ENCODE data around the gene KRT39. TPM values are rescaled to one million over a fixed set of nuclear protein-coding genes. Genes with fewer than 3 reads are reported as not detected.

Gene KRT39
- total and polyA plus RNA-seq, 10 of the 15 experiments (the other 5 are each of a cell fraction or from before 2014, with no cell fraction given): not detected

DNA sequence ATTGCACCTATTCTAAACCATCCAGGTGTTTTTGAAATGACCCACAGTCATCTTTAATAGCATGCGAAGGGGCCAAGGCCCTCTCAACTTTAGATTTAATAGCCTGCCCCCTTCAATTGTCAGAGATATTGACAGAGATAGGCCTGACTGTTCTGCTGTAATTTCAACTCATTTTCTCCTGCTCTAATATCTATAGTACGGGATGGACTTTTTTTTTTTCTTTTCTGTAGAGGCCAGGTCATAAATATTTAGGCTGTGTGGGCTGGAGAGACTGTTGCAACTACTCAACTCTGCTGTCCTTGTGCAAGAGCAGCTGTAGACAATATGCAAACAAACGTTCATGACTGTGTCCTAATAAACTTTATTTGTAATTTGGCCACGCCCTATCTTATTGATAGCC, 57.0 kb downstream of the KRT39 start:
- RAD21 ChIA-PET (ENCODE audit: unreplicated experiment): interaction anchor here (0.6 to 2.7 kb wide), 5 partner anchors 50 to 739 kb away, joined by 3 to 8 read pairs (median 4); no protein-coding TSS in a partner anchor
- no peaks in the 10 kb centered on the region for H3K79me2 ChIP-seq (ENCODE audit: control insufficient read depth, insufficient read depth, low read length)
- no peak overlapping the region for H3K9ac ChIP-seq (ENCODE audit: control insufficient read depth, insufficient read depth, low read length)
- H3K4me3 ChIP-seq: no peak overlapping the region
- in situ Hi-C loops (cut with MboI): loop anchor here (5.0 kb wide), 3 partner anchors 413 to 753 kb away; no protein-coding TSS in a partner anchor
- DNase-seq (ENCODE audit: low read depth, low spot score) (no peak), FAIRE-seq (no peak), ATAC-seq (no peak)
- peaks cover 0 to 4% of the 10 kb centered on the region in 2 experiments; a peak in 1 of 4 replicates for H3K27me3 ChIP-seq (replicated peaks in 1 of 2; ENCODE audit: control insufficient read depth in 2 of 2, insufficient read depth in 2 of 2, low read length in 1 of 2)
- 20% methylated on average over 4 of the region's 4 CpGs for WGBS (ENCODE audit: insufficient coverage, insufficient replicate concordance, low lambda C conversion rate, missing lambda C conversion rate)
- CTCF ChIA-PET: interaction anchor here (0.6 to 3.8 kb wide), 9 partner anchors 25 to 753 kb away, joined by 3 to 29 read pairs (median 9); no protein-coding TSS in a partner anchor
- H2AFZ ChIP-seq (ENCODE audit: control insufficient read depth, low read depth, low read length): no peak overlapping the region
- no peaks in the 10 kb centered on the region for H3K36me3 ChIP-seq (ENCODE audit: control insufficient read depth in 2 of 2, insufficient read depth in 2 of 2, low read length in 1 of 2)
- no peak overlapping the region for H3K4me2 ChIP-seq (ENCODE audit: control insufficient read depth, insufficient read depth)
- no peaks in the 10 kb centered on the region for H4K20me1 ChIP-seq (ENCODE audit: control insufficient read depth, insufficient read depth)
- H3K4me1 ChIP-seq (ENCODE audit: control insufficient read depth, insufficient read depth, low read length): peaks cover 6% of the 10 kb centered on the region; the same call in 1 of the 2 replicates
- intact Hi-C loops (cut with micrococcal nuclease; ENCODE audit: unreplicated experiment): loop anchor here (1.0 to 5.0 kb wide), 6 partner anchors 292 to 753 kb away; no protein-coding TSS in a partner anchor
- BruUV-seq (replicated peaks): no TSS peak
- H3K9me3 ChIP-seq (replicated peaks; ENCODE audit: control insufficient read depth, insufficient read depth, low read length): no peaks in the 10 kb centered on the region
- H3K27ac ChIP-seq (ENCODE audit: control insufficient read depth, insufficient read depth): no peak overlapping the region
- POLR2A ChIA-PET: no interaction called here
- SMC1A ChIA-PET (ENCODE audit: uncharacterized antibody, unreplicated experiment): interaction anchor here (0.9 to 2.5 kb wide), 6 partner anchors 73 to 739 kb away, joined by 3 to 11 read pairs (median 4); no protein-coding TSS in a partner anchor
- TF ChIP-seq MXI1 (IDR thresholded peaks at IDR 0.05; ENCODE audit: low read depth, low read length) (no peak), SIN3A (IDR thresholded peaks at IDR 0.05; ENCODE audit: low read depth, low read length) (no peak), BACH1 (IDR thresholded peaks at IDR 0.05; ENCODE audit: borderline replicate concordance) (no peak), NFIC (IDR thresholded peaks at IDR 0.05; ENCODE audit: low read depth, low read length) (no peak), TCF12 (IDR thresholded peaks at IDR 0.05; ENCODE audit: low read depth, low read length) (no peak), SUPT20H (IDR thresholded peaks at IDR 0.05; ENCODE audit: borderline replicate concordance, control insufficient read depth, low read depth, low read length) (no peak), POU2F2 (IDR thresholded peaks at IDR 0.05; ENCODE audit: borderline replicate concordance, low read depth, low read length) (no peak), BMI1 (IDR thresholded peaks at IDR 0.05; ENCODE audit: borderline replicate concordance) (no peak), TCF7 (IDR thresholded peaks at IDR 0.05; ENCODE audit: borderline replicate concordance) (no peak), FOXK2 (IDR thresholded peaks at IDR 0.05) (no peak), BHLHE40 (IDR thresholded peaks at IDR 0.05; ENCODE audit: borderline replicate concordance in 1 of 2, low read depth in 2 of 2, low read length in 1 of 2) (no peak)
- TF ChIP-seq, protein P1, sequence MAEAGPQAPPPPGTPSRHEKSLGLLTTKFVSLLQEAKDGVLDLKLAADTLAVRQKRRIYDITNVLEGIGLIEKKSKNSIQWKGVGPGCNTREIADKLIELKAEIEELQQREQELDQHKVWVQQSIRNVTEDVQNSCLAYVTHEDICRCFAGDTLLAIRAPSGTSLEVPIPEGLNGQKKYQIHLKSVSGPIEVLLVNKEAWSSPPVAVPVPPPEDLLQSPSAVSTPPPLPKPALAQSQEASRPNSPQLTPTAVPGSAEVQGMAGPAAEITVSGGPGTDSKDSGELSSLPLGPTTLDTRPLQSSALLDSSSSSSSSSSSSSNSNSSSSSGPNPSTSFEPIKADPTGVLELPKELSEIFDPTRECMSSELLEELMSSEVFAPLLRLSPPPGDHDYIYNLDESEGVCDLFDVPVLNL (IDR thresholded peaks at IDR 0.05; ENCODE audit: low read depth, low read length): no peak
- TF ChIP-seq, protein P2, sequence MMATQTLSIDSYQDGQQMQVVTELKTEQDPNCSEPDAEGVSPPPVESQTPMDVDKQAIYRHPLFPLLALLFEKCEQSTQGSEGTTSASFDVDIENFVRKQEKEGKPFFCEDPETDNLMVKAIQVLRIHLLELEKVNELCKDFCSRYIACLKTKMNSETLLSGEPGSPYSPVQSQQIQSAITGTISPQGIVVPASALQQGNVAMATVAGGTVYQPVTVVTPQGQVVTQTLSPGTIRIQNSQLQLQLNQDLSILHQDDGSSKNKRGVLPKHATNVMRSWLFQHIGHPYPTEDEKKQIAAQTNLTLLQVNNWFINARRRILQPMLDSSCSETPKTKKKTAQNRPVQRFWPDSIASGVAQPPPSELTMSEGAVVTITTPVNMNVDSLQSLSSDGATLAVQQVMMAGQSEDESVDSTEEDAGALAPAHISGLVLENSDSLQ (IDR thresholded peaks at IDR 0.05): no peak
- TF ChIP-seq, protein P3, sequence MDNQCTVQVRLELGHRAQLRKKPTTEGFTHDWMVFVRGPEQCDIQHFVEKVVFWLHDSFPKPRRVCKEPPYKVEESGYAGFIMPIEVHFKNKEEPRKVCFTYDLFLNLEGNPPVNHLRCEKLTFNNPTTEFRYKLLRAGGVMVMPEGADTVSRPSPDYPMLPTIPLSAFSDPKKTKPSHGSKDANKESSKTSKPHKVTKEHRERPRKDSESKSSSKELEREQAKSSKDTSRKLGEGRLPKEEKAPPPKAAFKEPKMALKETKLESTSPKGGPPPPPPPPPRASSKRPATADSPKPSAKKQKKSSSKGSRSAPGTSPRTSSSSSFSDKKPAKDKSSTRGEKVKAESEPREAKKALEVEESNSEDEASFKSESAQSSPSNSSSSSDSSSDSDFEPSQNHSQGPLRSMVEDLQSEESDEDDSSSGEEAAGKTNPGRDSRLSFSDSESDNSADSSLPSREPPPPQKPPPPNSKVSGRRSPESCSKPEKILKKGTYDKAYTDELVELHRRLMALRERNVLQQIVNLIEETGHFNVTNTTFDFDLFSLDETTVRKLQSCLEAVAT (IDR thresholded peaks at IDR 0.05): no peak
- TF ChIP-seq, protein P4, sequence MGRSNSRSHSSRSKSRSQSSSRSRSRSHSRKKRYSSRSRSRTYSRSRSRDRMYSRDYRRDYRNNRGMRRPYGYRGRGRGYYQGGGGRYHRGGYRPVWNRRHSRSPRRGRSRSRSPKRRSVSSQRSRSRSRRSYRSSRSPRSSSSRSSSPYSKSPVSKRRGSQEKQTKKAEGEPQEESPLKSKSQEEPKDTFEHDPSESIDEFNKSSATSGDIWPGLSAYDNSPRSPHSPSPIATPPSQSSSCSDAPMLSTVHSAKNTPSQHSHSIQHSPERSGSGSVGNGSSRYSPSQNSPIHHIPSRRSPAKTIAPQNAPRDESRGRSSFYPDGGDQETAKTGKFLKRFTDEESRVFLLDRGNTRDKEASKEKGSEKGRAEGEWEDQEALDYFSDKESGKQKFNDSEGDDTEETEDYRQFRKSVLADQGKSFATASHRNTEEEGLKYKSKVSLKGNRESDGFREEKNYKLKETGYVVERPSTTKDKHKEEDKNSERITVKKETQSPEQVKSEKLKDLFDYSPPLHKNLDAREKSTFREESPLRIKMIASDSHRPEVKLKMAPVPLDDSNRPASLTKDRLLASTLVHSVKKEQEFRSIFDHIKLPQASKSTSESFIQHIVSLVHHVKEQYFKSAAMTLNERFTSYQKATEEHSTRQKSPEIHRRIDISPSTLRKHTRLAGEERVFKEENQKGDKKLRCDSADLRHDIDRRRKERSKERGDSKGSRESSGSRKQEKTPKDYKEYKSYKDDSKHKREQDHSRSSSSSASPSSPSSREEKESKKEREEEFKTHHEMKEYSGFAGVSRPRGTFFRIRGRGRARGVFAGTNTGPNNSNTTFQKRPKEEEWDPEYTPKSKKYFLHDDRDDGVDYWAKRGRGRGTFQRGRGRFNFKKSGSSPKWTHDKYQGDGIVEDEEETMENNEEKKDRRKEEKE (IDR thresholded peaks at IDR 0.05): no peak
- TF ChIP-seq, protein P5, sequence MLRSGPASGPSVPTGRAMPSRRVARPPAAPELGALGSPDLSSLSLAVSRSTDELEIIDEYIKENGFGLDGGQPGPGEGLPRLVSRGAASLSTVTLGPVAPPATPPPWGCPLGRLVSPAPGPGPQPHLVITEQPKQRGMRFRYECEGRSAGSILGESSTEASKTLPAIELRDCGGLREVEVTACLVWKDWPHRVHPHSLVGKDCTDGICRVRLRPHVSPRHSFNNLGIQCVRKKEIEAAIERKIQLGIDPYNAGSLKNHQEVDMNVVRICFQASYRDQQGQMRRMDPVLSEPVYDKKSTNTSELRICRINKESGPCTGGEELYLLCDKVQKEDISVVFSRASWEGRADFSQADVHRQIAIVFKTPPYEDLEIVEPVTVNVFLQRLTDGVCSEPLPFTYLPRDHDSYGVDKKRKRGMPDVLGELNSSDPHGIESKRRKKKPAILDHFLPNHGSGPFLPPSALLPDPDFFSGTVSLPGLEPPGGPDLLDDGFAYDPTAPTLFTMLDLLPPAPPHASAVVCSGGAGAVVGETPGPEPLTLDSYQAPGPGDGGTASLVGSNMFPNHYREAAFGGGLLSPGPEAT (IDR thresholded peaks at IDR 0.05; ENCODE audit: low read depth): no peak

All from GM12878 (cell line).